ENCODE data around the gene NT5C2. TPM values are rescaled to one million over a fixed set of nuclear protein-coding genes. Genes with fewer than 3 reads are reported as not detected.
"Not testable (repeated sequence)": the region's sequence is repeated elsewhere in the genome, so short reads cannot be mapped to it uniquely, and the experiment has no call there.

The NT5C2 gene
- total and polyA plus RNA-seq, 5 donors, result 23.3 to 46.1 (median 38.2) TPM

GRCh38 chr10:103202319-103202718 is 9.2 kb upstream of the NT5C2 start:
- DNase-seq, result no peak
- 72% methylated on average over 7 of the region's 7 CpGs for WGBS
- no peak overlapping the region for H3K27ac ChIP-seq (ENCODE audit: low read length)

GRCh38 chr10:103199488-103199887 is 6.4 kb upstream of the NT5C2 start:
- intact Hi-C loops (cut with DNase I), result no loop called here

More at GRCh38 chr10:103202319-103202718, 9.2 kb upstream of the NT5C2 start:
- H3K4me3 ChIP-seq (ENCODE audit: low read length), result no peak overlapping the region
- ATAC-seq, result no peak
- H3K9me3 ChIP-seq (ENCODE audit: control insufficient read depth, low read length), result no peaks in the 10 kb centered on the region
- no peaks in the 10 kb centered on the region for H3K4me1 ChIP-seq (ENCODE audit: control insufficient read depth, insufficient read depth, low read length)
- H3K27me3 ChIP-seq (ENCODE audit: control insufficient read depth, insufficient read depth), result no peaks in the 10 kb centered on the region
- intact Hi-C loops (cut with DNase I), result no loop called here

GRCh38 chr10:103198648-103199047 is 5.6 kb upstream of the NT5C2 start:
- Histone ChIP-seq H3K4me1 (ENCODE audit: control insufficient read depth, insufficient read depth, low read length) (no peaks in the 10 kb centered on the region), H3K27ac (ENCODE audit: low read length) (no peak overlapping the region), H3K4me3 (ENCODE audit: low read length) (no peak overlapping the region), H3K9me3 (ENCODE audit: control insufficient read depth, low read length) (no peaks in the 10 kb centered on the region), H3K27me3 (ENCODE audit: control insufficient read depth, insufficient read depth) (no peaks in the 10 kb centered on the region)
- WGBS, result 87% methylated on average over 8 of the region's 8 CpGs
- ATAC-seq (no peak), DNase-seq (no peak)
- intact Hi-C loops (cut with DNase I), result no loop called here

More at GRCh38 chr10:103199488-103199887, 6.4 kb upstream of the NT5C2 start:
- H3K27ac ChIP-seq (ENCODE audit: low read length), result no peak overlapping the region
- no peak for ATAC-seq
- H3K4me1 ChIP-seq (ENCODE audit: control insufficient read depth, insufficient read depth, low read length), result no peaks in the 10 kb centered on the region
- no peak overlapping the region for H3K4me3 ChIP-seq (ENCODE audit: low read length)
- H3K27me3 ChIP-seq (ENCODE audit: control insufficient read depth, insufficient read depth), result no peaks in the 10 kb centered on the region
- WGBS, result 84% methylated on average over 1 of the region's 1 CpG
- H3K9me3 ChIP-seq (ENCODE audit: control insufficient read depth, low read length), result no peaks in the 10 kb centered on the region
- DNase-seq, result no peak

GRCh38 chr10:103197903-103198302 is 4.8 kb upstream of the NT5C2 start:
- Histone ChIP-seq H3K27ac (ENCODE audit: low read length) (no peak overlapping the region), H3K4me3 (ENCODE audit: low read length) (no peak overlapping the region), H3K27me3 (ENCODE audit: control insufficient read depth, insufficient read depth) (no peaks in the 10 kb centered on the region), H3K4me1 (ENCODE audit: control insufficient read depth, insufficient read depth, low read length) (no peaks in the 10 kb centered on the region), H3K9me3 (ENCODE audit: control insufficient read depth, low read length) (no peaks in the 10 kb centered on the region)
- intact Hi-C loops (cut with DNase I), result no loop called here
- no peak for DNase-seq
- no peak for ATAC-seq
- 69% methylated on average over 2 of the region's 2 CpGs for WGBS

GRCh38 chr10:103197174-103197573 is 4.1 kb upstream of the NT5C2 start:
- Histone ChIP-seq H3K4me1 (ENCODE audit: control insufficient read depth, insufficient read depth, low read length) (no peaks in the 10 kb centered on the region), H3K9me3 (ENCODE audit: control insufficient read depth, low read length) (no peaks in the 10 kb centered on the region), H3K4me3 (ENCODE audit: low read length) (no peak overlapping the region), H3K27me3 (ENCODE audit: control insufficient read depth, insufficient read depth) (no peaks in the 10 kb centered on the region), H3K27ac (ENCODE audit: low read length) (no peak overlapping the region)
- ATAC-seq (peak; percentile 45 to 65), DNase-seq (peak; percentile 45 to 67 (median 65))
- 58% methylated on average over 3 of the region's 3 CpGs for WGBS
- intact Hi-C loops (cut with DNase I), result no loop called here

- Histone ChIP-seq H3K9me3 (ENCODE audit: control insufficient read depth, low read length) (no peaks in the 10 kb centered on the region), H3K27ac (ENCODE audit: low read length) (no peak overlapping the region), H3K4me1 (ENCODE audit: control insufficient read depth, insufficient read depth, low read length) (no peaks in the 10 kb centered on the region), H3K27me3 (ENCODE audit: control insufficient read depth, insufficient read depth) (no peaks in the 10 kb centered on the region), H3K4me3 (ENCODE audit: low read length) (no peak overlapping the region)
- WGBS, result 56% methylated on average over 2 of the region's 2 CpGs
- intact Hi-C loops (cut with DNase I), result no loop called here
- no peak for ATAC-seq
- no peak for DNase-seq
These were observed 3.4 kb upstream of the NT5C2 start for GRCh38 chr10:103196516-103196915.

GRCh38 chr10:103193820-103194529 is 903 bp upstream of the NT5C2 start:
- peak; percentile 16 to 44 for ATAC-seq
- H3K27ac ChIP-seq (ENCODE audit: low read length), result no peak overlapping the region
- intact Hi-C loops (cut with DNase I), result no loop called here
- no peak for DNase-seq
- 53% methylated on average over 14 of the region's 14 CpGs for WGBS
- no peaks in the 10 kb centered on the region for H3K27me3 ChIP-seq (ENCODE audit: control insufficient read depth, insufficient read depth)
- H3K9me3 ChIP-seq (ENCODE audit: control insufficient read depth, low read length), result no peaks in the 10 kb centered on the region
- H3K4me3 ChIP-seq (ENCODE audit: low read length), result no peak overlapping the region
- H3K4me1 ChIP-seq (ENCODE audit: control insufficient read depth, insufficient read depth, low read length), result no peaks in the 10 kb centered on the region

- intact Hi-C loops (cut with DNase I), result no loop called here
- Histone ChIP-seq H3K4me3 (ENCODE audit: low read length) (peak overlapping the region; percentile 92), H3K27ac (ENCODE audit: low read length) (peak overlapping the region; percentile 93), H3K27me3 (ENCODE audit: control insufficient read depth, insufficient read depth) (no peaks in the 10 kb centered on the region), H3K9me3 (ENCODE audit: control insufficient read depth, low read length) (no peaks in the 10 kb centered on the region), H3K4me1 (ENCODE audit: control insufficient read depth, insufficient read depth, low read length) (peaks cover 3% of the 10 kb centered on the region)
- peak; percentile 89 to 94 (median 93) for DNase-seq
- WGBS, result under 1% methylated on average over 62 of the region's 62 CpGs
- peak; percentile 78 to 81 for ATAC-seq
These were observed 493 bp downstream of the NT5C2 start for GRCh38 chr10:103192451-103193106.

GRCh38 chr10:103192089-103192450 is 1.0 kb downstream of the NT5C2 start:
- intact Hi-C loops (cut with DNase I), result no loop called here
- peaks cover 3% of the 10 kb centered on the region for H3K4me1 ChIP-seq (ENCODE audit: control insufficient read depth, insufficient read depth, low read length)
- DNase-seq, result peak in 1 of 3 donors; percentile 45
- H3K9me3 ChIP-seq (ENCODE audit: control insufficient read depth, low read length), result no peaks in the 10 kb centered on the region
- H3K27ac ChIP-seq (ENCODE audit: low read length), result peak overlapping the region; percentile 93
- peak overlapping the region; percentile 92 for H3K4me3 ChIP-seq (ENCODE audit: low read length)
- H3K27me3 ChIP-seq (ENCODE audit: control insufficient read depth, insufficient read depth), result no peaks in the 10 kb centered on the region
- WGBS, result under 1% methylated on average over 14 of the region's 14 CpGs
- ATAC-seq, result peak; percentile 1 to 15

GRCh38 chr10:103191198-103191597 is 1.9 kb downstream of the NT5C2 start:
- H3K4me1 ChIP-seq (ENCODE audit: control insufficient read depth, insufficient read depth, low read length); H3K27ac ChIP-seq (ENCODE audit: low read length); ATAC-seq; H3K9me3 ChIP-seq (ENCODE audit: control insufficient read depth, low read length); H3K27me3 ChIP-seq (ENCODE audit: control insufficient read depth, insufficient read depth); DNase-seq; intact Hi-C loops (cut with DNase I): not testable (repeated sequence)
- WGBS, result 75% methylated on average over 7 of the region's 7 CpGs
- H3K4me3 ChIP-seq (ENCODE audit: low read length), result peak overlapping the region; percentile 92

GRCh38 chr10:103188853-103189252 is 4.2 kb downstream of the NT5C2 start:
- H3K4me1 ChIP-seq (ENCODE audit: control insufficient read depth, insufficient read depth, low read length), result peaks cover 8% of the 10 kb centered on the region
- no peaks in the 10 kb centered on the region for H3K9me3 ChIP-seq (ENCODE audit: control insufficient read depth, low read length)
- intact Hi-C loops (cut with DNase I), result no loop called here
- ATAC-seq (no peak), DNase-seq (peak in 1 of 3 donors; percentile 52)
- H3K27ac ChIP-seq (ENCODE audit: low read length), result peak overlapping the region; percentile 34
- no peak overlapping the region for H3K4me3 ChIP-seq (ENCODE audit: low read length)
- WGBS, result 46% methylated on average over 6 of the region's 6 CpGs
- no peaks in the 10 kb centered on the region for H3K27me3 ChIP-seq (ENCODE audit: control insufficient read depth, insufficient read depth)

All from right cardiac atrium (tissue), 5 donors.